Loucy (cell line): ENCODE measurements around the gene SYNGR1.

Experiments
- EZH2phosphoT487 ChIP-seq: fragments of 200-600 bp; IDR thresholded peaks from 2 replicates; pipeline ENCODE4 v1.6.1; 2018; ENCODE audit warnings: antibody characterized with exemption, mild to moderate bottlenecking, moderate library complexity, borderline replicate concordance
- TF ChIP-seq, protein P1 (sequence below): fragments of 200-600 bp; sonication (generic); conservative IDR thresholded peaks from 2 replicates; pipeline ENCODE4 v1.5.1; 2014; ENCODE audit warnings: mild to moderate bottlenecking, antibody characterized with exemption, low read length

DNA sequence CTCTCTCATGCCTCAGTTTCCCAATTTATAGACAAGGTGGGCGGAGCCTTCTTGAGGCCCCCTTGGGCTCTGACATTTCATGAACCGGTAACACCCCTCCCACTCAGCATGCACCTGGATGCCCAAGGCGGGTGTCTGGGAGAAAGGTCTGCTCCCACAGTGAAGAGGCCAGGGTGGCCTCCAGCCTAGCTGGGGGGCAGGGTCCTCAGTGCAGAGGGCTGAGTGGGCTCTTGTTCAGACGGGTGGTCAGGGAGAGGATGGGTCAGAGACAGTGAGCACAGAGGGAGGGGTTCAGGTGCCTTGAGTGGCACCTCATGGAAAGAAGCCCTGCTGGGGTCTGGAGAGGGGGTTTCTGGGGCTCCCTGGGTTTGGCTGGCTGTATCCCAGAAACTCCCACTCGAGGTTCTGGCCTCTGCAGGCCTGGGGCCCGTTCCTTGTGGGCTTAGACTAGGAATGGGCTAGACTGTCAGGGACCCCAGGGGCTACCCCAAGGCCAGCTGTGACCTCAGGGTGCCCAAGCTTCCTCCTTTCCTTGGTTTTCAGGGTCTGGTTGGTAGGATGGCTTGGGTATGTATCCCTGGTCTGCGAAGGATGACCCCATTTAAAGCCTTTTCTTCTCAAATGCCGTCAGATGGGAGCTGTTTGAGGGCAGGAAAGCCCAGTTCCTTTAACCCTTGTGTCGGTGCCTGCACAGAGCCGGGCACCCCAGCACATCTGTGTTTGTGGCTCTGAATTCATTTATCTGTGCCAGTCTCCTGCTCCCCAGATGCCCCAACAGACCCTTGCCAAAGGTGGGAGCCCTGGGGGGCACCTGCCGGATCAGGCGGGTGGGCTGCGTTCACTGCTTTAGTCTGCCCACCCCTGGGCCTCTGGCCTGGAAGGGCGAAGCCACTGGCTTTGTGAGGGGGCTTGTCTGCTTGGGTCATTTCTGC lies 1.2 kb downstream of the SYNGR1 start:
- TF ChIP-seq, protein P1, sequence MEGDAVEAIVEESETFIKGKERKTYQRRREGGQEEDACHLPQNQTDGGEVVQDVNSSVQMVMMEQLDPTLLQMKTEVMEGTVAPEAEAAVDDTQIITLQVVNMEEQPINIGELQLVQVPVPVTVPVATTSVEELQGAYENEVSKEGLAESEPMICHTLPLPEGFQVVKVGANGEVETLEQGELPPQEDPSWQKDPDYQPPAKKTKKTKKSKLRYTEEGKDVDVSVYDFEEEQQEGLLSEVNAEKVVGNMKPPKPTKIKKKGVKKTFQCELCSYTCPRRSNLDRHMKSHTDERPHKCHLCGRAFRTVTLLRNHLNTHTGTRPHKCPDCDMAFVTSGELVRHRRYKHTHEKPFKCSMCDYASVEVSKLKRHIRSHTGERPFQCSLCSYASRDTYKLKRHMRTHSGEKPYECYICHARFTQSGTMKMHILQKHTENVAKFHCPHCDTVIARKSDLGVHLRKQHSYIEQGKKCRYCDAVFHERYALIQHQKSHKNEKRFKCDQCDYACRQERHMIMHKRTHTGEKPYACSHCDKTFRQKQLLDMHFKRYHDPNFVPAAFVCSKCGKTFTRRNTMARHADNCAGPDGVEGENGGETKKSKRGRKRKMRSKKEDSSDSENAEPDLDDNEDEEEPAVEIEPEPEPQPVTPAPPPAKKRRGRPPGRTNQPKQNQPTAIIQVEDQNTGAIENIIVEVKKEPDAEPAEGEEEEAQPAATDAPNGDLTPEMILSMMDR = no peak
- TF ChIP-seq EZH2phosphoT487 = no peak
